Right forelimb (tissue), 1 donor: ENCODE results near the gene HERPUD1.

Source experiments
- DNase-seq: peaks from one replicate; pipeline ENCODE4 v3.0.0-alpha.2; 2018

The HERPUD1 gene

DNA sequence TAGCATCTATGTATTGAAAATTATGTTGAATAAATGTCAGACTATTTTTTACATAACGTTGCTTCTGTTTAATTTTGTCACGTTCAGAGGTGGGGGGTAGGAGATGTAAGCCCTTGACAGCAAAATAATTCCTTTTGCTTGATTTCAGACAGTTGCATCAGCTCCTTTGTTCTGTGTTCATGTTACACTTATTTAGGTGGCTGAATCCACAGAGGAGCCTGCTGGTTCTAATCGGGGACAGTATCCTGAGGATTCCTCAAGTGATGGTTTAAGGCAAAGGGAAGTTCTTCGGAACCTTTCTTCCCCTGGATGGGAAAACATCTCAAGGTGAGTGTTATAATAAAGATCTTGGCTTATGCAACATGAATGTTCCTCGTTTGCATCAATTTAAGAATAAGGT is 4.5 kb downstream of the HERPUD1 start:
- DNase-seq: no peak

DNA sequence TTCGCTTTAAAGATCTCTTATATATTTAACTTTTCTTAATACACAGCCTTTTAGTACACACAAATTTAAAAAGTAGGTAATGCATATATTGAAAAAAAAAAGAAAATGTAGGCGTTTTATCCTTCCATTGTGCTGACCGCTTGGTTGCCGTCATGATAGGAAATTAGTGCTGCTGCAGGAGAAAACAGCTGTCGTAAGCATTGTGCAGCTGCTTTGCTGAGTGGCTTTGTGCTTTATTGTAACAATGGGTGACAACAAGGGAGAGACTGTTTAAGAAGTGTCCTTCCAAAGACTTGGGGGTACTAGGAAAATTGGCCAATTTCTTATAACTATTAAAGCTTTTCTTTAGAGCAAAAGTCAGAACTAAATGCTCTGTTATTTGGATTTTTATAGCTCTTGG is 5.0 kb downstream of the HERPUD1 start:
- no peak for DNase-seq

DNA sequence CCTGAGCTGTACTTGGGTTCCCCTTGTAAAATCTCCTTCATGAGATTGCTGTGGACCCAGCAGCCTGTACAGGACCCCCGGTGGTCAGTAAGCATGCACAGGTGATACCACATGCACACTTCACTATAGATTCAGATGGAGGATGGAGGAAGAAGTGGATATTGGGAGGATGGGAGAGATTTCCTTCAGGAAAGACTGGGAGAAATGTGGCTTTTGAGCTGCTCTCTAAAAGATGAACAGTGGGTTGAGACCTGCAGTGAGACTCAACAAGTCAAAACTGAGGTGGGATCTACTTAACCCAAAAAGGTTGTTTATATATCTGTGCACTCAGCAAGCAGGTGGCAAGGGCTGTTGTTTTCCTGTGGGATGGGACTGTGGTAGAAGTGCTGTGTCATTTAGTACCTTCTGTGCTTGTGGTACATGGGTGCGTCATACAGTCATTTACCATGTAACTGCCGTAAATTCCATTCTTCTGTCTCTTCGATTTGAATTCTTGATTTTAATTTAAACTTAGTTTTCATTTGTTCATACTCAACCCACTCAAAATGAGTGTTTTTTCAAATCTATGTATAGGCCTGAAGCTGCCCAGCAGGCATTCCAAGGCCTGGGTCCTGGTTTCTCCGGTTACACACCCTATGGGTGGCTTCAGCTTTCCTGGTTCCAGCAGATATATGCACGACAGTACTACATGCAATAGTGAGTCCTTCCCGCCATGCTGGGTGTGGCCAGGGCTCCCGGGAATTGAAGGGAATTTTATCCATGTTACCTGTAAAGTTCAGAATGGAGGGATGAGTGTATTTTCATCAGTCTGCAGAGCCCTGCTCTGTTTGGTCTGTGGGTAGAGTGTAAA is 6.9 kb downstream of the HERPUD1 start:
- no peak for DNase-seq

DNA sequence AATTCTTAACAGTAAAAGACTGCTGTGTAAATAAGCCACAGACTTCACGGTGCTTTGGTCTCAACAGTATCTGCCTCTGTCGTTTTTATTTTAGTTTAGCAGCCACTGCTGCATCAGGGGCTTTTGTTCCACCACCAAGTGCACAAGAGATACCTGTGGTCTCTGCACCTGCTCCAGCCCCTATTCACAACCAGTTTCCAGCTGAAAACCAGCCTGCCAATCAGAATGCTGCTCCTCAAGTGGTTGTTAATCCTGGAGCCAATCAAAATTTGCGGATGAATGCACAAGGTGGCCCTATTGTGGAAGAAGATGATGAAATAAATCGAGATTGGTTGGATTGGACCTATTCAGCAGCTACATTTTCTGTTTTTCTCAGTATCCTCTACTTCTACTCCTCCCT is 7.9 kb downstream of the HERPUD1 start:
- no peak for DNase-seq

DNA sequence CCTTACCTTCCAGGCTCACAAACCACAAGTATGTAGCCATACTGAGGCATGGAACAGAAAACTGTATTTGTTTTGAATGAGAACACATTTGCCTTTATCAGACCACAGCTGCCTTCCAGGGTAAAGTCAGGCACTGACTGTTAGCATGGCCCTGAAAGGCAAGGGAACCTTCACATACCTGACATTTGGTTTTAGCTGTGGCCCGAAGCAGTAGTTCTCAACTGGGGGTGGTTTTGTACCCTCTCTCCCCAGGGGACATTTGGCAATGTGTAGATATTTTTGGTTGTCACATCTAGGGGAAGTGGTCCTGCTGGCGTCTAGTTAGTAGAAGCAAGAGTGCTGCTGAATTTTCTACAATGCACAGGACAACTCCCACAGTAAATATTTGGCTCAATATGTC is 9.2 kb downstream of the HERPUD1 start:
- DNase-seq: no peak

DNA sequence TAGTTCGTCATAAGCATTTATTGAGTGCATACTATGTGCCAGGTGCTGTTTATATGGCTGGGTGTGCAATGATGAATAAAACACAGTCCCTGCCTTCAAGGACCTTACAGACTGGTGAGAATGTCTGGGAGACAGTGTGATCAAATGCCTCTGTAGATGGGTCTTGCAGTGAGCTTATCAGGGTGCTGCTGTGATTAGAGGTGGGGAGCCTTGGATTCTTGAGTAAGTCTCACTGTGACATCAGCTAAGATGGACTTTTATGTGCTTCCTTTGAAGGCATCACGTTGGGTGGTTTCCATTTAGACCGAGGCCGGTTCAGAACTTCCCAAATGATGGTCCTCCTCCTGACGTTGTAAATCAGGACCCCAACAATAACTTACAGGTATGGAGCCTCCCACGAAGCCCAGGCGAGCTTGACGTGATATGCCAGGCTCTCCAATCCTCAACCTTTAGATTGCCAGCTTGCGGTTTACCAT is 10.0 kb downstream of the HERPUD1 start:
- no peak for DNase-seq

DNA sequence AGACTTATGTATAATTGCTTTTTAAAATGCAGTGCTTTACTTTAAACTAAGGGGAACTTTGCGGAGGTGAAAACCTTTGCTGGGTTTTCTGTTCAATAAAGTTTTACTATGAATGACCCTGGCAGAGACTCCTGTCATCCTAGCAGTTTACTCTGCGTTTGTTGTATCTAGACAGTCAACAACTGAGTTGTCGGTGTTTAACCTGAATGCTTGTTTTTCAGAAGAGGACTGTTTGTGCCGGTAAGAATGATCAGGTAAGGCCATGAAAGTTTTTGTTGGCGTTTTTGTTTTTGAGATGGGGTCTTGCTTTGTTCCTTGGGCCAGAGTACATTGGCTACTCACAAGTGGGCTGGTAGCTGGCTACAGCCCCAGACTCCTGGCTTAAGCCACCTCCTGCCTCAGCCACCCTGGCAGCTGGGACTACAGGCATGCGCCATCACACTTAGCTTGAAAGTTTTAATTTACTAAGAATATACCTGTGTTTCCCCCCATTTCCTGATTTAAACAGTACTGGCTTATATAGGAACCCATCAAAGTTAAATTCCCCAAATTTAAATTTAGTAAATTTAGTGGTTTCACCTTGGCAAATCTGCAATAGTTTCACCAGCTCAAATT is 11.9 kb downstream of the HERPUD1 start:
- DNase-seq: no peak

DNA sequence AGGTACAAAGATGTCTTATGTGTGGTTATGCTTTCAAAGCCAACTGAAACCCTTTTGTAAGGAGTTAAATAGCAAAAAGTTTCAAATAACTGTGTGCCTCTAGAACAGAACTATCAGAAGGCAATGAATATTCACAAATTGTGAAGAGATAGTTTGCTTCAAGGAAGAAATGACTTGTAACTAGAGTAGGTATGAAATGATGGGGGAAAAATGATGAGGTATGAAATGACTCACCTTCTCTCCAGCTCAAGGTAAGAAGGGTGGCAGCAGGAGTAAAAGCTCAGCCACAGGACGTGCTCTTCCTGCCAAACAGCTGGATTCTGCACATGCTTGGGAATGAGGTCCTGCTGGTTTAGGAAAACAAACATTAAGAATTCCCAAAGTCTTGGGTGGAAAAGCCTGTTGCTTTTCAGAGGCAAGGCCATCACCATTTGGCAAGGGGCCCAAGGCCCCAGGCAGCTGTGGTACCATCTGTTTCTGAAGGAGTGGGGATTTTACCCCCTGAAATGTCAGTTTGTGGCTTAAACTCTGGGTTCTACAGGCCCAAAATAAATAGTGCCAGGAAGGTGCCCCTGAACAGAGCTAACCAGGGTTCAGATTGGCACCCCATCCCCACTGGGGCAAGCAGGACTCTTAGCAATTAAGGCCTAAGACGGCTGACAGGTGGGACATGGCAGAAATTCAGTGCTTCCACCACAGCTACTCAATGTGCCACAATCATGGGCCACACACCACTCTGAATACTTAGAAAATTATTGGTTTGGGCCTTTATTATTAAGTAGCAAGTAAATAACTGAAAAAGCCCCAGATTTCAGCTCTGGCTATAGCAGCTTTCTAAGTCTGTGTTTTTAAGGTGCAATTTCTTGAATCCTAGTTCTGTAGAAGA is 13.3 kb downstream of the HERPUD1 start:
- no peak for DNase-seq

DNA sequence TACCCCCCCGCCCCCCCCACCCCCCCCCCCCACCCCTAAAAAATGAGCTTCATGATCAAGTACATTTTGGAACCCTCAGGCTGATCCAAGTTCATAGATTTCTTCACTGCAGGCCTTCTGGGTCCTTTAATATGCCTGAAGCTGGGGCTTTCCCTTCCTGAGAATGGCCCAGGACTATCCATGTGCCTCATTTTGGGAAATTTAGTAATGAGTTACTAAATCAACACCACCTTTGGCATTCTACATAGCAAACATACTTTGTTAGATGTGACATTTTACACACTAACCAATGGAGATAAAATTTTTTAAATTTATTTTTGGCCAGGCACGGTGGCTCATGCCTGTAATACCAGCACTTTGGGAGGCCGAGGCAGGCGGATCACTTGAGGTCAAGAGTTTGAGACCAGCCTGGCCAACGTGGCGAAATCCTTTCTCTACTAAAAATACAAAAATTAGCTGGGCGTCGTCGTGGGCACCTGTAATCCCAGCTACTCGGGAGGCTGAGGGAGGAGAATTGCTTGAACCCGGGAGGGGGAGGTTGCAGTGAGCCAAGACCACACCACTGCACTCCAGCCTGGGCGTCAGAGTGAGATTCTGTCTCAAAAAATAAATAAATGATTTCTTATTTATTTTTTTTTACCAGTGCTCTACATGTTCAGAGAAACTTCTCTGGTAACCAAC is 14.0 kb downstream of the HERPUD1 start:
- DNase-seq: no peak

DNA sequence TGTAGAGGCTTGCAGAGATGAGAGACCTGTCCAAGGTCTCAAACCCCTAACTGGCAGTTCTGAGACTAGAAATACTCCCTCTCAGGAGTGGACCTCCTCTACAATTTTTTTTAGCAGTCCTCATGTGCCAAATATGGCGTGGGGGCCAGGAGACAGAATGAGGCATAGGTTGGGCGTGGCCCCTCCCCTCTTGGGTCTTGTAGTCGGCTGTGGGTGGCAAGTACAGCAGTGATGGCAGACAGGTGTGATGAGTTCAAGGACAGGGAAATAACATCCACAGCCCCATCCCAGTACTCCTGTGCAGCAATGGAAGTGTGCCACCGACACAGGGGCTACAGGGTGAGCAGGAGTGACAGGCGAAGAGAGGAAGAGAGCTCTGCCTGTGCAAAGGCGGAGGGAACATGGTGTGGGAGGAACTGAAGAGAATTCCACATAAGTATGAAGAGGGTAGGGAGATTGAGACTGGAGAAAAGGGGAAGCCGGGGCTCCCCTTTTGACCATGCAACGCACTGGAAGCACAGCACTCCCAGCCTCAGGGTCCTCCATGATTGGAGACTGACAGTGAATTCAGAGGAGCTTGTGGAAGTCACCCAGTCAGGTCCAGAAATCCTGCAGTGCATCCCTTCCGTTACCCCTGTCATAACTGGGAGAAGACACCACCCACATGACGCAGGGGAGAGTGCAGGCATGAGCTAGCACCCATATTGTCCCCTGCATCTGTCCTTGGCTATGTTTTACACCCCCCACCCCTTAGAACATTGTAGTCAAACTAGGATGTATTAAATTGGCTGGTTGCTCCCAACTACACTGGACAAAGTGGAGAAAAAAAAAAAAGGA is 15.0 kb downstream of the HERPUD1 start:
- no peak for DNase-seq

DNA sequence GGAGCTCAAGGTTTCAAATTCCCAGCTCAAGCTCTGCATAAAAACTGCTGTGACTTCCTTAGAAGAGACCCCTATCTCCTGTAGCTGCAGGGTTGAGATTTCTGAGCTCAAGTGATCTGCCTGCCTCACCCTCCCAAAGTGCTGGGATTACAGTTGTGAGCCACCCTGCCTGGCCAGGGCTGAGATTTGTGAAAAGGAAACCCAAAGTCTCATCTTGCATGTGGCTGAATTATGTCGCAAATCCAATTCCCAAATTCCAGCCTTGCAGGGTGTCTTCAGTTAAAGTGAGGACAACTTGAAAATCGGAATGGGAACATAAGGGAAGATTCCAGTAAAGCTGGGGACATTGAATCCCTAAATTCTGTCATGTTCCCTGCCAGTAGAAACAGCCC is 15.7 kb downstream of the HERPUD1 start:
- no peak for DNase-seq

DNA sequence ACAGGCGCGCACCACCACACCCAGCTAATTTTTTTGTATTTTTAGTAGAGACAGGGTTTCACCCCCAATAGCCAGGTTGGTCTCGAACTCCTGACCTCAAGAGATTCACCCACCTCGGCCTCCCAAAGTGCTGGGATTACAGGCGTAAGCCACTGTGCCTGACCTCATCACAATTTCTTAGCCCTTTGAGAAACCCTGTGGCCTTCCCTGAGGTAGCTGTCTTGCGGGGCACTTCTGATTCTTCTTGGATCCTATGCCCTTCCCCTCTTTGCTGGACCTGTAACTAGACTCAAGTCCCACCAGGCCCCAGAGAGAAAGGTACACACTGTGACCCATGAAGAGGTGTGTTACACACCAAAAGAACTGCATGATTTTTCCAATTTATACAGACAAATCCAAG is 16.3 kb downstream of the HERPUD1 start:
- DNase-seq: no peak

DNA sequence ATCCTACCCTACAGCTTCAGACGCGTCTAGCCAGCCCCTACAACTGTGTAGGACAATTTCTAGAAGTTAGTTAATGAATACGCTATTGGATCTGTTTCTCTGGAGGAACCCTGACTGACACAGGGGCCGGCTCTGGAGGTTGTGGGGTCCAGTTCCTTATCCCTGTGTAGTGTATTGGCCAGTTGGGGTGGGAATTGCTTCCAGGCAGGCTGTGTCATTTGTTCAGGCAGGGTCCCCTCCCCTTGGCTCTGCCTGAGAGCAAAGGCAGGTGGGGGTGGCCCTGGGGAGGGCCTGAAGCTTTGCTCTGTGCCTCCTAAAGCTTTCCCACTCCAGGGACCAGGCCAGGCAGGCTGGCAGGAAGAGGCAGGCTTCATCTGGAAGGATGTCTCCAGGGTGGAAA is 18.1 kb downstream of the HERPUD1 start:
- no peak for DNase-seq

DNA sequence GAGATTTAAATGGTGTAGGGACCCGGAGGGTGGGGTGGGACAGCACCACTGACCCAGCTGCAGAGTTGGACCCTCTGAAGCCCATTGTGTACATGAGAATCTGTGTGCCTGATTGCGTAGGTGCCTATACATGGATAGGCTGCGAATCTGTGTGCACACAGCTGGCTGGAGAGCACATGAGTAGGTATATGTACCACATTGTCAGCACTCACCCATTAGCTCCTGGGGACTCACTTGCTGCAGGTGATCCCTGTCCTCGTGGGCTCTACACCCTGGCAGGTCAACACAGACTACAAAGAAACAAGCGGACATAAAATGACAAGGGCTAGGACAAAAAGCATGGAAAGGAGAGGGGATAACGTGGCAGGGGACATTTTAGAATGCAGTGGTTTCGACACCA is 18.5 kb downstream of the HERPUD1 start:
- no peak for DNase-seq

DNA sequence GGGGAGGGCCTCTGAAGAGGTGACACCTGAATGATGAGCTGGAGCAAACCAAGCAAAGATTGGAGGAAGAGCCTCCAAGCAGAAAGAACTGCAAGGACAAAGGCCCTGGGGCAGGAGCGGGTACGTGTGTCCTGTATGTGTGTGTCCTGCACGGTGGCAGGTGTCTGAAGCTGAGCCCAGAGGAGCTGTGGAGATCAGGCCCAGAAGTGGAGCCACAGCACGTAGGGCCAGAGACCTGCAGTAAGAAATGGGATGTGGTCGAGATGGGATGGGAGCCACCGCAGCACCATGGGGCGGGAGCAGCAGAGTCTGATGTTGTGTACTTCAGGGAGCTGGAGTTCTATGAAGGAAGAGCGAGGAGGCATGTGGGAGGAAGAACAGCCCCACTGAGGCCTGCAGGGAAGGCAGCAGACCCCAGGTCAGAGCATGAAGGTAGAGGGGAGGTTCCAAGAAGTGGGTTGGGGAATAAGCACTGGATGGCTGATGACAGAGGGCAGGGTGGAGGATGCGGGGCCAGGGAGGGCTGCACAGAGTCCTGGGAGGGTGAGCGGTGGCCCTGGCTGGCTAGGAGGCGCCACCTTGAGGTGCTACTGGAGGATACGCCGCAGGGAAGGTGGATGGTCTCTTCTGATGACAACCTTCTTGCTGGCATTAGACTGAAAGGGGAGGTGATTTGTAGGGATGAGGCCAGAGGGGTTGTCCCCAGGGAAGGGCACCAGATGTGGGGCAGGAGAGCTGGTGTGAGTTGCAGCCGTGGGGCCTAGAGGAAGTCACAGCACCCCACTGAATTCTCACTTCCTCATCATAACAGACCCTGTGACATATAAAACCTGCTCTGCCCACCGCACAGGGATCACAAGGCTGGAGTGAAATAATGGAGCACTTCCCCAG is 19.2 kb downstream of the HERPUD1 start:
- DNase-seq: peak; percentile 60

DNA sequence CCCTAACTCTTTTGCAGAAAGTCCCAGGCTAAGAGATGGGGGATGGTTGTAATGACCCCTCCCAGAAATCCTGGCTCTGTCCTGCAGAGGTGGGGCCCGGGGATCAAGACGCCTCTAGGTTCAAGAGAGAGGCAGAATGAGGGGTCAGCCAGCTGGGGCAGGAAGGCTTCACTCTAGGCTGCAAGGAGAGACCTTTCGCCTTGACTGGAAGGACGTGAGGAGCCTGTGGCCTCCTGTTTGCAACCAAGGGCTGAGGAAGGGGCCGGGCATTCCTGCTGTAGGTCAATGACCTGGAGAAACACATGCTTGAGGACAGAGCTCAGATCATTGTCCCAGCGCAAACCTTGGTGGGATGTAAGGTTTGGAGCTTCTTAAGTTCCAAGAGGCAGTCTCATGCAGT is 21.1 kb downstream of the HERPUD1 start:
- DNase-seq: no peak

DNA sequence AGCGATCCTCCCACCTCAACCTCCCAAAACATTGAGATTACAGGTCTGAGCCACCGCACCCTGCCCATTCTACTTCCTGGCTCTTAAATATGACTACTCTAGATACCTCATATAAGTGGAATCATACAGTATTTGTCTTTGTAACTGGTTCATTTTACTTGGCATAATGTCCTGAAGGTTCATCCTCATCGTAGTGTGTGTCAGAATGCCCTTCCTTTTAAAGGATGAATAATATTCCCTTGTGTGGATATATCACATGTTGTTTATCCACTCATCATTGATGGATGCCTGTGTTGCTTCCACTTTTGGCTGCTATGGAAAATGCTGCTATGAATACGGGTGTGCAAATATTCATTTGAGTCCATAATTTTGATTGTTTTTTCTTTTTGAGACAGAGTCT is 24.1 kb downstream of the HERPUD1 start:
- DNase-seq: no peak

DNA sequence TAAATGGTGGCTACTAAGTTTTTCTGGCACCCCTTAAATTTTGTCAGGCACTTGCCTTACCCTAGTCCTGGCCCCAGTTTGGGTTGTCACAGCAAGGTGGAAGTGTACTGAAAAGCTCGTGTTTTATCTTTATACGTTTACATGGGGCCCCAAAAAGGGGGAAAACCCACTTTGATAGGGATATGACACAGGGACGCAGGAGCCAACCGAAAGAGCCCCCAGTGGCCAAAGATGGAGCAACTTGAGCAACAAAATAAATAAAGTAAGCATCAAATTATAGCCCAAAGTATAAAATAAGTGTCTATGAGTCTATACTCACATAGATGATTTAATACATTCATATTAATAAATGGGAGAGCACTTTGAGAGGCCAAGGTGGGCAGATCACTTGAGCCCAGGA is 24.8 kb downstream of the HERPUD1 start:
- no peak for DNase-seq

DNA sequence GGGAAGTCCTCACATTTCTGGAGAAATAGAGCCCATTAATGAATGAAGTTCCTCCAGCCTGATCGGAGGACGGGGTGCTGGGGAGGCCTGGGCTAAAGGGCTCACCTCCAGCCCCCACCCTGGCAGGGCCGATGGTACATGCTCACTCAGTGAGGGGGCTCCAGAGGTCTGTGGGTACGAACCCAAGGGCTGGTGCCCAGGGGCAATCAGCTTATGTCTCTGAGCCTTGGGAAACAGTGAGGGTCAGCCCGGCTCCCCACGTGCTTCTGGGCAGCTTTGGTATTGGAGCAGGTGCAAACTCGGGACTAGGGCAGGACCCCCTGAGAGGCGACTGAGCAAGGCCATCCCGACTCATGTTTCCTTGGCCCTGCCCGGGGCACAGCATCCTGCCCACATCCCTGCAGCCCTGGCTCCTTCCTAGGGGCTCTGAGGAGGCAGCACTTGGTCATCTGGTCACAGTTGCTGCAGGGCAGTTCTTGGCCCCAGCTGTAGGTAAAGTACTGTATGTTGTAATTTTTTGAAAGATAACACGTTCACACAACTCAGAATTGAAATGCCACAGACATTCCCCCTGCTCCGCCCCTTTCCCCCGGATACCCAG is 28.8 kb downstream of the HERPUD1 start:
- no peak for DNase-seq

DNA sequence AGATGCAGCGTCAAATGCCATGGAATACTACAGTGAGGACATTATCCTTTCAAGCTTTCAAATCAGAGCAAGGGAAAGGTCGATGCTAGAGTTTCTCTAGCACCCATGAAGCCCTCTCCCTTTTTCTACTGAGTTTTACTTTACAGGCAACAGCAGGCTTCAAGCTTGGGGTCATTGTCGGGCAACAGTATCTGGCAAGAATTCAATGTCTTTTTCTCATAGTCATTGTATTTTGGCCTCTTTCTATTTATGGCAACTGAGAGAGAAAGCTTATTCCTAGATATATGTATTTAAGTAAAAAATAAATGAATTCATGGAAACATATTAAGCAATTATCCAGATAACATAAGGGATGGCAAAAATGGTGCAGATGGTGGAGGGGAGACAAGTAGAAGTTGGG is 29.4 kb downstream of the HERPUD1 start:
- DNase-seq: no peak
